IPS-15b (cell line): Measurements from ENCODE around the gene RNF123.
A peak's percentile ranks its signal among the peaks of the same experiment; 100 is the strongest.
"Not testable (repeated sequence)": the region's sequence is repeated elsewhere in the genome, so short reads cannot be mapped to it uniquely, and the experiment has no call there.

ENCODE experiments used
- H3K27me3 ChIP-seq: one replicate; pipeline ENCODE4 v1.6.1; 2013; ENCODE audit warnings: low read length; ENCODE audit not compliant: control insufficient read depth, insufficient read depth
- H3K36me3 ChIP-seq: one replicate; pipeline ENCODE4 v1.6.1; 2013; ENCODE audit warnings: low read length; ENCODE audit not compliant: control insufficient read depth, insufficient read depth
- H3K4me1 ChIP-seq: one replicate; pipeline ENCODE4 v1.6.1; 2013; ENCODE audit warnings: mild to moderate bottlenecking, low read length; ENCODE audit not compliant: control insufficient read depth, insufficient read depth
- H3K4me3 ChIP-seq: one replicate; pipeline ENCODE4 v1.5.1; 2013; ENCODE audit warnings: low read depth, low read length
- H3K9ac ChIP-seq: one replicate; pipeline ENCODE4 v1.6.1; 2013; ENCODE audit warnings: low read depth, mild to moderate bottlenecking, low read length
- H3K9me3 ChIP-seq: one replicate; pipeline ENCODE4 v1.6.1; 2013; ENCODE audit warnings: mild to moderate bottlenecking, low read length; ENCODE audit not compliant: control insufficient read depth, insufficient read depth

RNF123 gene

DNA sequence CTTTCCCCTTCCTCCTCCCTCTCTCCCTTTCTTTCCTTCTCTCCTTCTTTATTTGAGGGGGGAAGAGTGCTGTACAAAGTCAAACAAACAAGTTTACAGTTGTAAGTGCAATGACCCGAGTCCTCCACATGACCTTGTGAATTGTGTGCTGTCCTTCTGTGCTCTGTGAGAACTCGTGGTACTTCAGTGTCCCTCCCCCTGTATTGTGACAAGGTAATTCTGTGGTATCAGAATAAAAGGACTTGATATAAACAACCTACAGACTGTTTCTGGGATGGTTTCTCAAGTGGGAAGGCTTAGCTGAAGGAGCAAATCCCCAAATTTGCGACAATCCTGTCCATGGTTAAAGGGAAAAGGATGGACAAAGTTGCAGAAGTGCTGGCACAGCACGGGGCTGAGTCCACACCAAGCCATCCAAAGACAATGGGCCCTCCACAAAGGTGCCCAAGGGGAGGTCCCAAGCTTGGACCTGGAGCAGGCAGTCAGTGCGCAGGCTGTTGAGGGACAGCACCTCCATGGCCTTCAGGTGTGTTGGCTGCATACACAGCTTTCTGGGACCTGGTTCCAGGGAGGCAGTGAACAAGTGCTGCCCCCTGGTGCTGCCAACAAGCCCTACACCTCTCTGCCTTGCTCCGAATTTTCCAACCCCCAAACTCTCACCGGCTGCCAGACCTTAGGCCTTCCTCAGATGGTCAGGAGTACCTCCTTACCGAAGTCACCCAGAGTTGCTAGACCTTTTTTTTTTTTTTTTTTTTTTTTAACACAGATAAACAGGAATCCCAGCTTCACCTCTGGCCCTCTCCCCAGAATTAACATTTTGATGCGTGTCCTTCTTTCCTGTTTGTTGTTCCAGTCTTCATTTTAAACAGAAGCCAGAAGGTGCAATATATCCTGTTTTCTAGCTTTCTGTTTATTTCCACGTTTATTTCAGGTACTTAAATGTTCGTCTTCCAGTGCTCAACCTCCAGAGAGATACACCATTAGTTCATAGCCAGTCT lies 17.8 kb upstream of the RNF123 start:
- Histone ChIP-seq H3K27me3 (no peaks in the 10 kb centered on the region), H3K4me1 (peaks cover 13% of the 10 kb centered on the region), H3K9ac (no peak overlapping the region), H3K9me3 (no peaks in the 10 kb centered on the region), H3K36me3 (peaks cover 10% of the 10 kb centered on the region), H3K4me3 (no peak overlapping the region)

DNA sequence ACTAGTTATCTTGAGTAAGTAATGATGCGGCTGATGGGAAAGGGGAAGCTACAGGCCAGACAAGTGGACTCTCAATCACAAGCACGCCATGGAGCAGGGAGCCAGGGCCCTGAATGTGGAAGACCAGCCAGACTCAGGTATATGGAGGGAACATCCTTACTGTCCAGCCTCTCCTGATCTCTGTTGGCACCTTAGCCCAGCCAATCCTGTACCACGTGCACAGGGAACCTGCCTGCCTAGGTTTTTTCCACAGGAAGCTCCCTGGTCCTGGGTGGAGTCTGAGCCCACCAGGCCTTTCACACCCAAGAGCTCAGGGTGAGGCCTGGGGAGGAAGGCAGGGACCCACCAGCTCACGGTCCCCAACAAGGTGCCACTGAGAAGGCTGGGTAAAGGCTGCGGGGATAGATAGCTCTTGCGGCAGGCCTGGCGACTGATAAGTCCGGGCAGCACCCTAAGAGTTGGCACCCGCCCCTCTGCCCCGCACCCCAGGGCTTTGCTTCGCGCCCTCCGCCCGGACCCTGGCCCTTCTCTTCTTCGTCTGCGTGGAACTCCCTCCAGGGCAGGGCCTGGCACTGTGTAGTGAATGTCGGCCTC lies 16.1 kb upstream of the RNF123 start:
- peaks cover 13% of the 10 kb centered on the region for H3K4me1 ChIP-seq
- peak overlapping the region; percentile 74 for H3K9ac ChIP-seq
- peak overlapping the region; percentile 87 for H3K4me3 ChIP-seq

DNA sequence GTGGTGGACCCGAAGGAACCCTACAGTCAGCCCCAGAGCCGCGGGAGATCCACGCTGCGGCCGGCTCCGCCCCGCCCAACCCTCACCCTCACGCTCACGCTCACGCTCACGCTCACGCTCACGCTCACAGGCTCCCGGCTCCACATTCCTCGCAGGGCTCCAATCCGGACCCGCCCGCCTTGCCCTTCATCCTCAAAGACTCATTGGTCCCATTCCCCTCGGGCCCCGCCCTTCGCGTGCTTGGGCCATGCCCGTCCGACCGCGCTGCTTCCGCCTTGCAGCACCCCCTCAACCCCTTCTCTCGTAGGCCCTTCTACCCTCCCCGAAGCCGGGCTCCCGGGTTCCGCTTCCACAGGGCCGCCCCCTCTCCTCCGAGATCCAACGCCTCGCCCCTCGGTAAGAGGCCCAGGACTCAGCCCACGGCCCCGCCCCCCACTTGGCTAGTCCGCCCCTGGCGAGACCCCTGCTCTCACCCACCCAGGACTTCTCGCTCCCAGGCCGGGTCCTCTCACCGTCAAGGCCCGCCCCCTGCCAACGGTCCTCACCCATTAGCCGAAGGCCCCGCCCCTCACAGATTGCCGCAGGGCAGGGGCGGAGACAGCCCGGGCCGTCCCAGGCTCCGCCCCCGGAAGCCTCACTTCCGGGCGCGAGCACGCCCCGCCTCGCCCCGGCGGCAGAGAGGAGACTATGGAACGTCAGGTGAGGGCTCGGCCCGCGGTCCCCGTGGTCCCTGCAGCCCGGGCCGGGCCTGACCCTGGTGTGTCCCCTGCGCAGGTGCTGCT lies 15.5 kb upstream of the RNF123 start, which contains the start of gene APEH:
TSS of gene APEH (plus strand) at position 637 of the 782 bp plus-strand sequence. CDS start at position 688, 51 bp downstream.
- peaks cover 30% of the 10 kb centered on the region for H3K36me3 ChIP-seq
- H3K9me3 ChIP-seq, result no peaks in the 10 kb centered on the region
- peak within 1 kb of the TSS; percentile 79 for H3K9ac ChIP-seq
- peaks cover 11% of the 10 kb centered on the region for H3K4me1 ChIP-seq
- no peaks in the 10 kb centered on the region for H3K27me3 ChIP-seq
- H3K4me3 ChIP-seq, result peak within 1 kb of the TSS; percentile 87

More for the DNA sequence above, 16.1 kb upstream of the RNF123 start:
- Histone ChIP-seq H3K27me3 (no peaks in the 10 kb centered on the region), H3K9me3 (no peaks in the 10 kb centered on the region), H3K36me3 (peaks cover 26% of the 10 kb centered on the region)

DNA sequence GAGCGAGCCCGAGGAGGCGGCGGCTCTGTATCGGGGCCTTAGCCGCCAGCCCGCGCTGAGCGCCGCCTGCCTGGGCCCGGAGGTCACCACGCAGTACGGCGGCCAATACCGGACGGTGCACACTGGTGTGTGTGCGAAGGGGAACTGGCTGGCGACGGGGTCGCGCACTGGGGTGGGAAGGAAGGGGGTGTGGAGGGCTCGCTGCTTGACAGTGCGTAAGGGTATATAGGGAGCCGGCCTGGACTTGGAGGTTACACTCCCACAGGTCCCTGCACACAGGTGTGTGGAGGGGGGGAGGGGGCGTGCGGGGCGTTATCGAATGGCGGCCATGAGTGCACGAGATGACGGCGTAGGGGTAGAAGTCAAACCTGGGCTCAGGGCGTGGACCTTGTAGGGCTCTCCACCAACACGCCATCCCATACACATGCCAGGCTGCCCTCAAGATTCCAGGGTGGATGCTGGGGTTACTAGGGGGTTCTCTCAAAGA lies 14.8 kb upstream of the RNF123 start:
- no peaks in the 10 kb centered on the region for H3K27me3 ChIP-seq
- H3K36me3 ChIP-seq, result peaks cover 37% of the 10 kb centered on the region
- peak overlapping the region; percentile 79 for H3K9ac ChIP-seq
- H3K4me3 ChIP-seq, result peak overlapping the region; percentile 87
- no peaks in the 10 kb centered on the region for H3K9me3 ChIP-seq
- H3K4me1 ChIP-seq, result peaks cover 11% of the 10 kb centered on the region

DNA sequence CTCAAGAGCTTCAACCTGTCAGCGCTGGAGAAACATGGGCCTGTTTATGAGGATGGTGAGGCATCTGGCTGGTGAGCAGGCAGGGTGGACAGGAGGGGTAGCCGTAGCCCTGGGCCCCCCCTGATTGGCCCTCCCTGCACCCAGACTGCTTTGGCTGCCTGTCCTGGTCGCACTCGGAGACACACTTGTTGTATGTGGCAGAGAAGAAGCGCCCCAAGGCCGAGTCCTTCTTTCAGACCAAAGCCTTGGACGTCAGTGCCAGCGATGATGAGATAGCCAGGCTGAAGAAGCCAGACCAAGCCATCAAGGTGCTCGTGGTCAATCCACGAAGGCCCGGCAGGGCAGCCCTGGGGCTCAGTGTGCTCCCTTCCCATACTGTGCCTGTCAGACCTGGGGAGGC lies 13.4 kb upstream of the RNF123 start:
- H3K4me3 ChIP-seq, result no peak overlapping the region
- no peaks in the 10 kb centered on the region for H3K9me3 ChIP-seq
- no peak overlapping the region for H3K9ac ChIP-seq
- H3K4me1 ChIP-seq, result peaks cover 11% of the 10 kb centered on the region
- peaks cover 50% of the 10 kb centered on the region for H3K36me3 ChIP-seq
- H3K27me3 ChIP-seq, result no peaks in the 10 kb centered on the region

DNA sequence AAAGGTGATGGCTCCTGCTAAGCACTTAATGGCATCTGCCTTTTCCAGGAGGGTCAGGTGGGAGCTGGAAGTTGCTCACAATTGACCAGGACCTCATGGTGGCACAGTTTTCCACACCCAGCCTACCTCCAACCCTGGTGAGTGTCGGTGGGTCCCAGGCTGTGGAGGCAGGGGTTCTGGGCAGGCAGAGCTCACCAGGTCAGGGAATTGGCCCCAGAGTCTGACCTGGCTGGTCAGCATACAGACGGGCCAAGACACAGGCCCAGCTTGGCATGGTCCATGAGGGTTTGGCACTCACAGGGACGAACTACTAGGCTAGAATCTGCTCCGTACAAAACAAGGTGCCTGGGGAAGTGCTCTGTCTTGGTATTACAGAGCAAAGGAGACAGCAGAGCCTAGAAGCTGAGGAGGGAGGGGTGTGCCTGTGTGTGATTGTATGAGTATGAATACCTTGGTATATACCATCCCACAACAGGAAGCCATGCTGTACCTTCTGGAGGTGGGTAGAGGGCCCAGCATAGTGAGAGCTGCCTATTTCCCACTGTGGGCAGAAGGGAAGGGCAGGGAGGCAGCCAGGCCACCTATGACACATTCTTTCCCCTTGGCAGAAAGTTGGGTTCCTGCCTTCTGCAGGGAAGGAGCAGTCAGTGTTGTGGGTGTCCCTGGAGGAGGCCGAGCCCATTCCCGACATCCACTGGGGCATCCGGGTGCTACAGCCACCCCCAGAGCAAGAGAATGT lies 8.7 kb upstream of the RNF123 start:
- H3K36me3 ChIP-seq, result peaks cover 84% of the 10 kb centered on the region
- H3K4me1 ChIP-seq, result no peaks in the 10 kb centered on the region
- H3K27me3 ChIP-seq, result no peaks in the 10 kb centered on the region
- H3K4me3 ChIP-seq, result no peak overlapping the region
- H3K9me3 ChIP-seq, result no peaks in the 10 kb centered on the region
- H3K9ac ChIP-seq, result no peak overlapping the region

DNA sequence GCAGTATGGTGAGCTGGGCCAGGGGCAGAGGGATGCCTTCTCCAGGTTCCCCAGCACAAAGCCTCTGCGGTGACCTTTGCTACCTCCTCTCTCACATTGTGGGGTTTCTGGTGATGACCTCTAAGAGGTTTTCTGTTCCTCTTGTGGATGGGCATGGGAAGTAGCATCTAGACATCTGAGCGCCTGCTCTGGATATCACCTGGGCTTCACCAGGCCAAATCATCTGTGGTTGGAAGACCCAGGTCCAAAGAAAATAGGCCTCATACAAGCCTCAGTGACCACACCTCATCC lies 8.2 kb upstream of the RNF123 start:
- H3K36me3 ChIP-seq, result peaks cover 80% of the 10 kb centered on the region
- H3K4me1 ChIP-seq, result no peaks in the 10 kb centered on the region
- H3K9me3 ChIP-seq, result no peaks in the 10 kb centered on the region
- H3K27me3 ChIP-seq, result no peaks in the 10 kb centered on the region
- H3K9ac ChIP-seq, result no peak overlapping the region
- H3K4me3 ChIP-seq, result no peak overlapping the region

DNA sequence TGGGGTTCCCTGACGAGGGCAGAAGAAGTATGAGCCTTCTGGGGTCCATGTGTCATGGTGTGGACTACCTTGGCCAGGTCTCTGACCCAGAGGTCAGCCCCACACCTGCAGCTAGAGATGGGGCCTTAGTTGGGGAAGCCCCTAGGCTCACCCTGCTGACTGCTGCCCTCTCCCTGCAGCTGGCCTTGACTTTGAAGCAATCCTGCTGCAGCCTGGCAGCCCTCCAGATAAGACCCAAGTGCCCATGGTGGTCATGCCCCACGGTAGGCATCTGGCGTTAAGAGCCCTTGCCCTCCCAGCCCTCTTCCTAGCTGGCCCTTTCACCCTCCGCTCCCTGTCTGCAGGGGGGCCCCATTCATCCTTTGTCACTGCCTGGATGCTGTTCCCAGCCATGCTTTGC lies 7.8 kb upstream of the RNF123 start:
- Histone ChIP-seq H3K9me3 (no peaks in the 10 kb centered on the region), H3K36me3 (peaks cover 76% of the 10 kb centered on the region), H3K9ac (no peak overlapping the region), H3K4me1 (no peaks in the 10 kb centered on the region), H3K27me3 (no peaks in the 10 kb centered on the region), H3K4me3 (no peak overlapping the region)

DNA sequence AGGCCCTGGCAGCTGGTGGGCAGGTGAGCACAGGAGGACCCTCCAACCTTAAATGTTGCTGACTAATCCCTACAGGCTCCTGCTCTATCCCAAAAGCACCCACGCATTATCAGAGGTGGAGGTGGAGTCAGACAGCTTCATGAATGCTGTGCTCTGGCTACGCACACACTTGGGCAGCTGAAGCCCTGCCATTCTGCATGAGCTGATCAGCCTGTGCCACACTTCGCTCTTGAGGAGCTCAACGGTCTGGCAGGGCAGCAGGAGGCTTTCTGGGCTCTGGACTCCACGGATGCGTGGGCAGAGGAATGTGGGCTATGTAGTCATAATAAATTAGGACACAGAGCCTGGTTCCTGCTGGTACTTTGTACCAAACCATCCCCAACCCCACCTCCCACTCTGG lies 6.2 kb upstream of the RNF123 start:
- H3K9me3 ChIP-seq, result no peaks in the 10 kb centered on the region
- H3K4me1 ChIP-seq, result no peaks in the 10 kb centered on the region
- H3K4me3 ChIP-seq, result no peak overlapping the region
- H3K9ac ChIP-seq, result no peak overlapping the region
- H3K36me3 ChIP-seq, result peaks cover 60% of the 10 kb centered on the region
- no peaks in the 10 kb centered on the region for H3K27me3 ChIP-seq

DNA sequence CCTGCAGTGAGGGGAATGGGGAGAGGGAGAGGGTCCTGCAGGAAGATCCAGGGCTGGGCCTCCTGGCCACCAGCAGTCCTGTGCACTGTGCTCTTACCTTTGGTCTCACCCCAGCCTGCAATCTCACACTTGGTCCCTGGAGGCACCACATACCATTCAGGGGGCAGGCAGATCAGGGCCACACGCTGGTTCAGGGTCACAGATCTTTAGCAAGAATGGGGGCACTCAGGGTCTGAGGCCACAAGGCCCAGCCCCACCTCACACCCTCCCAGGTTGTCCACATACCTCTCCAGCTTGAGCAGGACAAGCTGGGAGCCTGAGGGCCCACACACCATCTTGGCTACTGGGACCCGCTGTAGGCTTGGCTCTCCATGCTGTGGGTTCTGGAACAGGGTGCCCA lies 4.9 kb upstream of the RNF123 start:
- H3K9me3 ChIP-seq, H3K4me3 ChIP-seq, H3K9ac ChIP-seq, H3K27me3 ChIP-seq, H3K4me1 ChIP-seq: not testable (repeated sequence)
- peaks cover 50% of the 10 kb centered on the region for H3K36me3 ChIP-seq

DNA sequence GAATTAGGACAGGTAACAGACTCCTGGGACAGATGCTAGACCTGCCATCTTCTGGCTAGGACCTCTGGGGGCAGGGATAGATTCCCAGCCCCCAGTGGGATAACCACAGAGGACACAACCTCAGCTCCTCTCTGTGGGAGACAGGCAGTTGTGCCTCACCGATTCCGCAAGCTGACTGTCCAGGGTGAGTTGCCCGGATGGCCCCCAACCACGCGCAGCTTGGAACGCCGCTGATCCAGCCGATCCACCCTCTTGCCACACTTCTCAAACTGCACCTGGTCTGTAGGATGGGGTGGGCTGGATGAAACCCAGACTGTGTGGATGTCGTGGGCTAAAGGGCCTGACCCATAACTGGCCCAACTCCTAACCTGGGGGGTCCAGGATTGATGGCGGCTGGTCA lies 4.3 kb upstream of the RNF123 start:
- H3K4me3 ChIP-seq, result not testable (repeated sequence)

More for the DNA sequence above, 4.3 kb upstream of the RNF123 start:
- not testable (repeated sequence) for H3K27me3 ChIP-seq, H3K9me3 ChIP-seq, H3K4me1 ChIP-seq, H3K9ac ChIP-seq
- peaks cover 44% of the 10 kb centered on the region for H3K36me3 ChIP-seq
